ENCODE measurements around the gene EMX1. TPM values are rescaled to one million over a fixed set of nuclear protein-coding genes. Genes with fewer than 3 reads are reported as not detected.

The EMX1 gene
- total RNA-seq, 3 donors from 2014 or later = 0.44 TPM; not detected in 2

- Histone ChIP-seq H3K4me1 (no peaks in the 10 kb centered on the region), H3K9me3 (no peaks in the 10 kb centered on the region), H3K36me3 (no peaks in the 10 kb centered on the region)
Measured at GRCh38 chr2:72965770-72966450, 48.6 kb downstream of the EMX1 start.

GRCh38 chr2:72968286-72968685 is 51.0 kb downstream of the EMX1 start:
- intact Hi-C loops (cut with DNase I; ENCODE audit: low total_unique reads) = no loop called here
- Histone ChIP-seq H3K4me1 (no peaks in the 10 kb centered on the region), H3K4me3 (no peak overlapping the region), H3K9me3 (no peaks in the 10 kb centered on the region), H3K27me3 (no peaks in the 10 kb centered on the region), H3K36me3 (no peaks in the 10 kb centered on the region), H3K27ac (no peak overlapping the region)
- TF ChIP-seq CTCF (IDR thresholded peaks at IDR 0.05) (no peak), POLR2AphosphoS5 (IDR thresholded peaks at IDR 0.05) (no peak), POLR2A (IDR thresholded peaks at IDR 0.05) (no peak)
- DNase-seq (ENCODE audit: low spot score in 2 of 2) = no peak

More at GRCh38 chr2:72965770-72966450, 48.6 kb downstream of the EMX1 start:
- H3K27ac ChIP-seq = no peak overlapping the region
- no peak for DNase-seq (ENCODE audit: low spot score in 2 of 2)
- intact Hi-C loops (cut with DNase I; ENCODE audit: low total_unique reads) = no loop called here
- H3K27me3 ChIP-seq = no peaks in the 10 kb centered on the region
- TF ChIP-seq CTCF (IDR thresholded peaks at IDR 0.05) = no peak
- no peak overlapping the region for H3K4me3 ChIP-seq

- intact Hi-C loops (cut with DNase I; ENCODE audit: low total_unique reads) = loop anchor here (5.0 kb wide), 1 partner anchor 1282 kb away; no protein-coding TSS in a partner anchor
- H3K9me3 ChIP-seq = no peaks in the 10 kb centered on the region
- no peak overlapping the region for H3K27ac ChIP-seq
- H3K4me1 ChIP-seq = no peaks in the 10 kb centered on the region
- no peak overlapping the region for H3K4me3 ChIP-seq
- H3K27me3 ChIP-seq = no peaks in the 10 kb centered on the region
- H3K36me3 ChIP-seq = no peaks in the 10 kb centered on the region
- TF ChIP-seq CTCF (IDR thresholded peaks at IDR 0.05) = no peak
- no peak for TF ChIP-seq POLR2A (IDR thresholded peaks at IDR 0.05)
- TF ChIP-seq POLR2AphosphoS5 (IDR thresholded peaks at IDR 0.05) = no peak
- DNase-seq (ENCODE audit: low spot score in 2 of 2) = no peak
Measured at GRCh38 chr2:72969706-72970105, 52.4 kb downstream of the EMX1 start.

- H3K27ac ChIP-seq = no peak overlapping the region
- intact Hi-C loops (cut with DNase I; ENCODE audit: low total_unique reads) = loop anchor here (5.0 kb wide), 1 partner anchor 1284 kb away; no protein-coding TSS in a partner anchor
- H3K4me3 ChIP-seq = no peak overlapping the region
- H3K4me1 ChIP-seq = no peaks in the 10 kb centered on the region
- H3K9me3 ChIP-seq = no peaks in the 10 kb centered on the region
- TF ChIP-seq POLR2A (IDR thresholded peaks at IDR 0.05) (no peak), POLR2AphosphoS5 (IDR thresholded peaks at IDR 0.05) (no peak), CTCF (IDR thresholded peaks at IDR 0.05) (no peak)
- H3K36me3 ChIP-seq = no peaks in the 10 kb centered on the region
- DNase-seq (ENCODE audit: low spot score in 2 of 2) = no peak
- H3K27me3 ChIP-seq = no peaks in the 10 kb centered on the region
Measured at GRCh38 chr2:72971036-72971435, 53.7 kb downstream of the EMX1 start.

- no peaks in the 10 kb centered on the region for H3K36me3 ChIP-seq
- intact Hi-C loops (cut with DNase I; ENCODE audit: low total_unique reads) = loop anchor here (5.0 kb wide), 1 partner anchor 1285 kb away; no protein-coding TSS in a partner anchor
- DNase-seq (ENCODE audit: low spot score in 2 of 2) = no peak
- no peaks in the 10 kb centered on the region for H3K4me1 ChIP-seq
- no peaks in the 10 kb centered on the region for H3K27me3 ChIP-seq
- H3K9me3 ChIP-seq = no peaks in the 10 kb centered on the region
- TF ChIP-seq POLR2A (IDR thresholded peaks at IDR 0.05) = no peak
- TF ChIP-seq CTCF (IDR thresholded peaks at IDR 0.05) = no peak
- TF ChIP-seq POLR2AphosphoS5 (IDR thresholded peaks at IDR 0.05) = no peak
- H3K4me3 ChIP-seq = no peak overlapping the region
- H3K27ac ChIP-seq = no peak overlapping the region
Measured at GRCh38 chr2:72972352-72973136, 55.2 kb downstream of the EMX1 start.

All from breast epithelium (tissue), 4 donors.